RKO (cell line): ENCODE data around the gene PPP1R3A.
A peak's percentile ranks its signal among the peaks of the same experiment; 100 is the strongest.
"Not testable (repeated sequence)": the region's sequence is repeated elsewhere in the genome, so short reads cannot be mapped to it uniquely, and the experiment has no call there.

Experiments
- DNase-seq: peaks from one replicate; pipeline ENCODE4 v3.0.0-alpha.2; 2016; ENCODE audit warnings: low spot score

PPP1R3A gene, protein sequence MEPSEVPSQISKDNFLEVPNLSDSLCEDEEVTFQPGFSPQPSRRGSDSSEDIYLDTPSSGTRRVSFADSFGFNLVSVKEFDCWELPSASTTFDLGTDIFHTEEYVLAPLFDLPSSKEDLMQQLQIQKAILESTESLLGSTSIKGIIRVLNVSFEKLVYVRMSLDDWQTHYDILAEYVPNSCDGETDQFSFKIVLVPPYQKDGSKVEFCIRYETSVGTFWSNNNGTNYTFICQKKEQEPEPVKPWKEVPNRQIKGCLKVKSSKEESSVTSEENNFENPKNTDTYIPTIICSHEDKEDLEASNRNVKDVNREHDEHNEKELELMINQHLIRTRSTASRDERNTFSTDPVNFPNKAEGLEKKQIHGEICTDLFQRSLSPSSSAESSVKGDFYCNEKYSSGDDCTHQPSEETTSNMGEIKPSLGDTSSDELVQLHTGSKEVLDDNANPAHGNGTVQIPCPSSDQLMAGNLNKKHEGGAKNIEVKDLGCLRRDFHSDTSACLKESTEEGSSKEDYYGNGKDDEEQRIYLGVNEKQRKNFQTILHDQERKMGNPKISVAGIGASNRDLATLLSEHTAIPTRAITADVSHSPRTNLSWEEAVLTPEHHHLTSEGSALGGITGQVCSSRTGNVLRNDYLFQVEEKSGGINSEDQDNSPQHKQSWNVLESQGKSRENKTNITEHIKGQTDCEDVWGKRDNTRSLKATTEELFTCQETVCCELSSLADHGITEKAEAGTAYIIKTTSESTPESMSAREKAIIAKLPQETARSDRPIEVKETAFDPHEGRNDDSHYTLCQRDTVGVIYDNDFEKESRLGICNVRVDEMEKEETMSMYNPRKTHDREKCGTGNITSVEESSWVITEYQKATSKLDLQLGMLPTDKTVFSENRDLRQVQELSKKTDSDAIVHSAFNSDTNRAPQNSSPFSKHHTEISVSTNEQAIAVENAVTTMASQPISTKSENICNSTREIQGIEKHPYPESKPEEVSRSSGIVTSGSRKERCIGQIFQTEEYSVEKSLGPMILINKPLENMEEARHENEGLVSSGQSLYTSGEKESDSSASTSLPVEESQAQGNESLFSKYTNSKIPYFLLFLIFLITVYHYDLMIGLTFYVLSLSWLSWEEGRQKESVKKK

GRCh38 chr7:113918946-113919345 is at the start of gene PPP1R3A:
TSS of gene PPP1R3A (minus strand) at chr7:113919009. CDS start at chr7:113918996, 13 bp downstream.
- peak; percentile 29 for DNase-seq

DNA sequence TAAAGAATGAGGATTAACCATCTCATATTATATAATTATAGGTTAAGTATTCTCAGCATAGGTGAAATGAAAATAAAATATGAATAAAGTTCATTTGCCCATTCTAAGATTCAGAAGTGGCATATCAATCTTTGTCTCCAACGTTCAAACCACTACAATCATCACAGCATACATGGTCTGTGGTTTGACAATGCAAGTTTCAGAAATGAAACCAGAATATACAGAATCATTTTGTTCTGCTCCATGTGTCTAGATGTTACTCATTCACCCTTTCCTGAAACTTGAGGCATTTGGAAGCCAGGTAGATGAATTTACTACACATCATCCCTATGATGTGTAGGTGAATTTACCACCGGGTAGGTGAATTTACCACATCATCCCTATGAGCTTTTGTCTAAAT is 44.5 kb upstream of the PPP1R3A start:
- DNase-seq = no peak

DNA sequence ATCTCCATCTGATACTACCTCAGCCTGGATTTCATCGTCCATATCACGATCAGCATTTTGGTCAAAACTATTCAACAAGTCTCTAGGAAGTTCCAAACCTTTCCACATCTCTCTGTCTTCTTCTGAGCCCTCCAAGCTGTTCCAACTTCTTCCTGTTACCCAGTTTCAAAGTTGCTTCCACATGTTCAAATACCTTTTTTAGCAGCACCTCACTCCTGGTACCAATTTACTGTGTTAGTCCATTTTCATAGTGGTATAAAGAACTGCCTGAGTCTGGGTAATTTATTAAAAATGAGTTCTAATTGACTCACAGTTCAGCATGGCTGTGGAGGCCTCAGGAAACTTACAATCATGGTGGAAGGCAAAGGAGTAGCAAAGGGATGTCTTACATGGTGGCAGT is 41.1 kb upstream of the PPP1R3A start:
- DNase-seq = no peak

DNA sequence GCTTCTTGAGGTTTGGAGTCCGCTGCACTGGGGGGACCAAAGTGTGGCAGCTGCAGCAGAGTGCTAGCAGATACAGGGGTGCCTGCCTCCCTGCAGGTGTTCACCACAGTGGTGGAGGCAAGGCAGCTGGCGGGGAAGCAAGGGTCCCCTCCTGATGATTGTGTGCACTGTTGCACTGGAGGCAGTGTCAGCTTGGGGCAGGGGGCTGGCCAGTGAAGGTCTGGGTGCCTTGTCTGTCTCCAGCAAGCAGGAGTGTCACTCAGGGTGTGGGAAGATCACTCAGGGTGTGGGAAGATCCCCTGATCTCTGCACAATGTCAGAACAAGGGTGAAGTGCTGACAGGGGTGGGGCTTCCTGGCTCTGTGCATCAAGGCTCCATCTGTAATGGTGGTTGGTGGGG is 36.3 kb upstream of the PPP1R3A start:
- DNase-seq = no peak

DNA sequence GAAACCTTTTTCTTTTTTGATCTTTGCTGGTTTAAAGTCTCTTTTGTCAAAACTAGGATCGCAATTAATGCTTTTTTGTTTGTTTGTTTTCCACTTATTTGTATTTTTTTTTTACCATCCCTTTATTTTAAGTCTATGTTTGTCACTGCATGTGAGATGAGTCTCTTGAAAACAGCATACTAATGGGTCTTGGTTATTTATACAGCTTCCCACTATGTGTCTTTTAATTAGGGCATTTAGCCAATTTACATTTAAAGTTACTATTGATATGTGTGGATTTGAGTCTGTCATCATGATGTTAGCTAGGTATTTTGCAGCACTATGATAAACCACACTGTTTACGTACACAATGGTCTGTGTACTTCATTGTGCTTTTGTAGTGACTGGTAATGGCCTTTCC is 34.7 kb upstream of the PPP1R3A start:
- no peak for DNase-seq

DNA sequence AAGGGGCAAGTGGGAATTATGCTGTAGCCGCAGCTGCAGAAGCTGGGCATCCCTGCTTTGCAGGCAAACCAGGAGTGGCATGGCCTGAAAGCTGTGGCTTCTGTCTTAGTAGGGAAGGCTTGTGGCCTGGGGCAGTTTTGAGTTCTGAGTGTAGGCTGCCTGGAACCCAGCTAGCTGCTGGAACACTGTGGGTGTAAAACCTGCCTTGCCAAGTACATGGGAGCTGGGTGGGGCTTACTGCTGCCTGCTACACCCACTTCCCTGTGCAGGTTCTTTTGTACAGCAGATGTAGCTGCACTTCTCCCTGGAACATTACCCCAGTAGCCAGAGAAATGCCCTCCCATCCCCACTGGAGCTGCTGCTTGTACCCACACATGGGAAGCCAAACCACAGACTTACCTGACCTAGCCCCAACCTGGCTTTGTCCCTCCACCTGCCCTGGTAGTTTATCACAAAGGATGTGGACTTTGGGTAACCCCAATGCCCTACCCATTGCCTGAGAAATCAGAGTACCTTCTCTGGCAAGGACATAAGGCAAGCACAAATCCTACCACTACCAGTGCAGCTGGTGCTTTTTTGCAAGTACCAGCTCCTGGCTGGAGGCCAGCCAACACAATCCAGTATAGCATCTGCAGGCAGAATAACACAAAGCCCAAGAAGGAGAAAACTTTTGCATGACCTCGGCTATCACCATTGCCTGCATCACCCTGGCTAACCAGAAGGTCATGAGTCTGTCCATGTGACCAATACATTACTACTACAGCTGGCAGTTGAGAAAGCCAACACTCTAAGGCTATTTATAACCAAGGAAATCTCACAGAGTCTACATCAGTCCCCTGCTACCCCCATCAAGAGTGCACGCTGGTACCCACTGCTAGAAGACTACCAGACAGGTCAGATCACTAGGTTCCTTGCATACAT is 26.5 kb upstream of the PPP1R3A start:
- no peak for DNase-seq

GRCh38 chr7:113936982-113937381 is 18.2 kb upstream of the PPP1R3A start:
- DNase-seq = no peak

- DNase-seq = no peak
These were observed 17.7 kb upstream of the PPP1R3A start for GRCh38 chr7:113936535-113936934.

DNA sequence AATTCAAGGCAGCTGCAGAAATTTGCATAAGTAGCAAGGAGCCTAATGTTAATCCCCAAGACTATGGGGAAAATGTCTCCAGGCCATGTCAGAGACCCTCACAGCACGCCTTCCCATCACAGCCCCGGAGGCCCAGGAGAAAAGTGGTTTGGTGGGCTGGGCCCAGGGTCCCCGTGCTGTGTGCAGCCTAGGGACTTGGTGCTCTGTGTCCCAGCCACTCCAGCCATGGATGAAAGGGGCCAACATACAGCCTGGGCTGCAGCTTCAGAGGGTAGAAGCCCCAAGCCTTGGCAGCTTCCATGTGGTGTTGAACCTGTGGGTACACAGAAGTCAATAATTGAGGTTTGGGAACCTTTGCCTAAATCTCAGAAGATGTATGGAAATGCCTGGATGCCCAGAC is 10.6 kb upstream of the PPP1R3A start:
- not testable (repeated sequence) for DNase-seq

DNA sequence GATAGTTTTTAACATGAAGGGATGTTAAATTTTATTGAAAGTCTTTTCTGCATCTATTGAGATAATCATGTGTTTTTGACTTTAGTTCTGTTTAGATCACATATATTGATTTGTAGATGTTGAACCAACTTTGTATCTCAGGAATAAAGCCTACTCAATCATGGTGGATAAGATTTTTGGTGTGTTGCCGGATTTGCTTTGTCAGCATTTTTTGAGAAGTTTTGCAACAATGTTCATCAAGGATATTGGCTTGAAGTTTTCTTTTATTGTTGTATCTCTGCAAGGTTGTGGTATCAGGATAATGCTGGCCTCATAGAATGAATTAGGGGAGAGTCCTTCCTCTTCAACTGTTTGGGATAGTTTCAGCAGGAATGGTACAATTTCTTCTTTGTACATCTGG is 9.3 kb upstream of the PPP1R3A start:
- no peak for DNase-seq

DNA sequence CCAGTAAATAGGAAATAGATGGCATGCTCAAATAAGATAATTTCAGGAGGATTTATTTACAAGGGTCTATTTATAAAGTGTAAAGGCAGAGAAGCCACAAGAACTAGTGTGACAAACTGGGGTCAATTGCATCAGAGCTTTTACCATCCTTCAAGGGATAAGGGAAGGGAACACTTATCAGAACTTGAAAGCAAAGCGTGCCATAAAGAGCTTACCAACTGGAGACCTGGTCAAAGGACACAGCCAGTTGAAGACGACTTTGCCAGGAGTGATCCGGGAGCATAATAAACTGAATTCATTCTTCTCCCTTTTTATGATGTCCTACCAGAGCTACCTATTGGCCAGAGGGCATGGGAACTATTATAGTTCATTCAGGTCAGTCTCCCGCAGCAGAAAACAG is 3.2 kb upstream of the PPP1R3A start:
- no peak for DNase-seq

- DNase-seq = no peak
These were observed 2.6 kb upstream of the PPP1R3A start for GRCh38 chr7:113921363-113921762.

DNA sequence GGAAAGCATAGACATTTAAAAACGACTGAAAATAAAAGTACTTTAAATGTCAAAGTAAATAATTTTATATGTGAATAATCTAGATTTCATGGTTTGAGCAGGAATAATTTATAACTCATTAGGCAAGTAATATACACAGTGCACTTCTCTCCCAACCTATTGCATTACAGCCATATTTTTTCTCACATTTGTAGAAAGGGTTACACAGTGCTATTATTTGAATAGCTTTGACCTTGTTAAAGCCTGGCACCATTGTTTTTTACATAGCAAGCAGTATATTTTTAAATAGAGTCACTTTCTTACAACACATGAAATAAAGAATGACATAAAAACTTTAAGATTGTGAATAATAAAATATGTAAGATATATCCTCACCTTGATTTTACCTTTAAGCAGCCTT is 969 bp downstream of the PPP1R3A start:
- DNase-seq = no peak

GRCh38 chr7:113915956-113916355 is 2.9 kb downstream of the PPP1R3A start:
- no peak for DNase-seq

DNA sequence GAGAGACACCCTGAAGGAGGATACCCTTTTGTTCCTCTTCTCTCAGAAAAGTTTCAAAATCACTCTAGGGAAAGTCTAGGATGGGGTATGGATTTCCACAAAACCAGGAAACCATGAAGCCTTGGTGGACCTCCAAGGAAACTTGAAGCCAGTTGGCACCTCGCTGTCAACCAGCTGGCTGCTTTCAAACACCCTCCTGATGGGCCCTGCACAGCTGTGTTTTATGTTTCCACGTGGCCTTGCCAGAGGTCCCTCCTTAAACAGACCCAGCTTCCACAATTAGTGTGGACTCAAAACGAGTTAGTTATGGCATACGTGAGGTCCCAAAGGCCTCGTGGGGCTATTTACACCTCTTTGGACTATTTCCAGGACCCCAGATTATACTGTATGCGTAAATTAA is 5.9 kb downstream of the PPP1R3A start:
- DNase-seq = no peak

- no peak for DNase-seq
These were observed 11.2 kb downstream of the PPP1R3A start for GRCh38 chr7:113907617-113908016.

- DNase-seq = no peak
These were observed 14.3 kb downstream of the PPP1R3A start for GRCh38 chr7:113904521-113904920.

DNA sequence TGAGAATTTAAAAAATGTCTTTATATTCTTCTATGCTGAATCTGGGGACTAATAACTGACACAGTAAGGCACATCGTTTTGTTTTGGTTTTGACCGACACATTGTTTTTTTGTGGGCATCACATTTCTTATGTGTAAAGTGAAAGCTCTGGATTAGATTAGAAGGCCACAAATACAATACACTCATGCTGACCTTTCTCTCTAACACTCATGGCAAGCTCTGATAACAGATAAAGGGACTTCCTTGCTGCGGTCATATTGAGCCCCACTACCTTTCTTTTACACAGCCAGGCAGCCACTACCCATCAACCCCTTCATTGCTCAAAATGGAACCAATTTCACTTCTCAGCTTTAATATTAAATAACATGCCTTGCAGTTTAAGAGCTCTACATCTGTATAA is 26.0 kb downstream of the PPP1R3A start:
- DNase-seq = no peak

DNA sequence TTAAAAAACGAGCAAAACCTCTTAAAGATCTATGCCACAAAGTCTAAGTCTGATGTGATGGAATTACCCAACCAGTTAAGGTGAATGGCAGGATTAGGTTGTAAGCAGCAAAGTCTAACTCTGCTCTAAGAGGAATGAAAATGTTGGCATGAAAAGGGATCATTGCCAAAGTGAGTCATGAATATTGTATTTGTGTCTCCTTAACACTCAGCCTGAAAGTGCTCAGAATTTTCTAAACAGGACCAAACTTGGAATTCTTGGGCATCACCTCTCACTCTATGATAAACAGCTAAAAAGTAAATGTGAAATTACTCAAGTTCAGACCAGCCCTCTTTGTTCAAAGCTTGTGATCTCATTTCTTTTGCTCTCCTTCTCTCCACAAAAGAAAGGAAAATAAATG is 27.0 kb downstream of the PPP1R3A start:
- DNase-seq = peak; percentile 9

GRCh38 chr7:113891031-113891350 is 27.8 kb downstream of the PPP1R3A start:
- DNase-seq = peak; percentile 73

- DNase-seq = no peak
These were observed 28.3 kb downstream of the PPP1R3A start for GRCh38 chr7:113890331-113891030.
